K562 (cell line): ENCODE data around the gene GLYATL3. TPM values are rescaled to one million over a fixed set of nuclear protein-coding genes. Genes with fewer than 3 reads are reported as not detected.

Experiments
- GTF2F1 ChIP-seq: IDR thresholded peaks from 2 replicates; pipeline ENCODE4 v1.6.1; 2011; ENCODE audit warnings: low read depth, low read length, improper control_type of control experiment
- MAFK ChIP-seq: IDR thresholded peaks from 2 replicates; pipeline ENCODE4 v1.6.1; 2011; ENCODE audit warnings: low read length, improper control_type of control experiment
- RBM22 ChIP-seq: fragments of 200-400 bp; formaldehyde crosslinking; IDR thresholded peaks from 2 replicates; pipeline ENCODE4 v1.6.1; 2018; ENCODE audit warnings: low read length, low read depth; ENCODE audit not compliant: poor library complexity, severe bottlenecking
- ZNF121 ChIP-seq: sonication (generic); formaldehyde crosslinking; conservative IDR thresholded peaks from 2 replicates; pipeline ENCODE4 v1.8.0; 2022; ENCODE audit warnings: missing genetic modification reagents
- ZNF655 ChIP-seq: fragments of 250-450 bp; sonication (Bioruptor Pico); IDR thresholded peaks from 2 replicates; pipeline ENCODE4 v1.5.0; 2021
- polyA plus RNA-seq, 8 experiments: library from polyadenylated mRNA; depleted of rRNA in 4 of 8; stranded (reverse) in 5 of 8; unstranded in 3 of 8; fragments of >200 nt; fragmentation: Nextera tagmentation in 2 of 8; fragmentation: Illumina TruSeq in 1 of 8; extraction: Ambion mirVana in 2 of 8; extraction: Trizol in 1 of 8; gene quantifications; 2 replicates each; pipeline versions ENCODE4 v1.2.1 to v1.2.3, GENCODE V29; 2011 to 2014; ENCODE audit warnings: inconsistent platforms in 1 of 8, missing spikeins in 1 of 8
- total RNA-seq, 7 experiments: library from RNA; depleted of rRNA in 6 of 7; stranded (reverse); fragments of >200 nt in 6 of 7; fragmentation: Illumina TruSeq in 2 of 7; extraction: Trizol in 2 of 7; gene quantifications; 2 replicates each; pipeline versions ENCODE4 v1.2.1 to v1.2.3, GENCODE V29; 2011 to 2021; ENCODE audit warnings: low replicate concordance in 1 of 7
- TF ChIP-seq, protein P1 (sequence below), 2 experiments: fragments of 250-450 bp in 1 of 2; fragments of 450-650 bp in 1 of 2; sonication (Bioruptor Pico) in 1 of 2; IDR thresholded peaks; 2 replicates each; pipeline versions ENCODE4 v1.6.1 to v1.8.0; 2016 to 2021; ENCODE audit warnings: mild to moderate bottlenecking in 2 of 2, moderate library complexity in 2 of 2, missing compliant biosample characterization in 1 of 2, missing genetic modification characterization in 1 of 2
- TF ChIP-seq, protein P2 (sequence below): fragments of 450-650 bp; IDR thresholded peaks from 2 replicates; pipeline ENCODE4 v1.6.1; 2016; ENCODE audit warnings: mild to moderate bottlenecking, moderate library complexity
- TF ChIP-seq, protein P3 (sequence below), 2 experiments: fragments of 450-650 bp in 1 of 2; IDR thresholded peaks; 2 replicates each; pipeline ENCODE4 v1.6.1; 2011 to 2017; ENCODE audit warnings: low read depth in 2 of 2, antibody characterized with exemption in 1 of 2, borderline replicate concordance in 1 of 2, low read length in 1 of 2, mild to moderate bottlenecking in 1 of 2, mixed read lengths in 1 of 2; ENCODE audit not compliant: control insufficient read depth in 1 of 2

Gene GLYATL3
- total and polyA plus RNA-seq, 9 of the 15 experiments (the other 6 are each of a cell fraction or from before 2014, with no cell fraction given): not detected

- TF ChIP-seq, protein P1, sequence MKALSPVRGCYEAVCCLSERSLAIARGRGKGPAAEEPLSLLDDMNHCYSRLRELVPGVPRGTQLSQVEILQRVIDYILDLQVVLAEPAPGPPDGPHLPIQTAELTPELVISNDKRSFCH (CRISPR knock-in tag; IDR thresholded peaks at IDR 0.05): no peak
- TF ChIP-seq, protein P1 (tag; IDR thresholded peaks at IDR 0.05): no peak
- TF ChIP-seq MAFK: peak; percentile 97
- TF ChIP-seq ZNF121 (CRISPR knock-in tag): no peak
- TF ChIP-seq ZNF655 (CRISPR knock-in tag): no peak
- TF ChIP-seq, protein P2, sequence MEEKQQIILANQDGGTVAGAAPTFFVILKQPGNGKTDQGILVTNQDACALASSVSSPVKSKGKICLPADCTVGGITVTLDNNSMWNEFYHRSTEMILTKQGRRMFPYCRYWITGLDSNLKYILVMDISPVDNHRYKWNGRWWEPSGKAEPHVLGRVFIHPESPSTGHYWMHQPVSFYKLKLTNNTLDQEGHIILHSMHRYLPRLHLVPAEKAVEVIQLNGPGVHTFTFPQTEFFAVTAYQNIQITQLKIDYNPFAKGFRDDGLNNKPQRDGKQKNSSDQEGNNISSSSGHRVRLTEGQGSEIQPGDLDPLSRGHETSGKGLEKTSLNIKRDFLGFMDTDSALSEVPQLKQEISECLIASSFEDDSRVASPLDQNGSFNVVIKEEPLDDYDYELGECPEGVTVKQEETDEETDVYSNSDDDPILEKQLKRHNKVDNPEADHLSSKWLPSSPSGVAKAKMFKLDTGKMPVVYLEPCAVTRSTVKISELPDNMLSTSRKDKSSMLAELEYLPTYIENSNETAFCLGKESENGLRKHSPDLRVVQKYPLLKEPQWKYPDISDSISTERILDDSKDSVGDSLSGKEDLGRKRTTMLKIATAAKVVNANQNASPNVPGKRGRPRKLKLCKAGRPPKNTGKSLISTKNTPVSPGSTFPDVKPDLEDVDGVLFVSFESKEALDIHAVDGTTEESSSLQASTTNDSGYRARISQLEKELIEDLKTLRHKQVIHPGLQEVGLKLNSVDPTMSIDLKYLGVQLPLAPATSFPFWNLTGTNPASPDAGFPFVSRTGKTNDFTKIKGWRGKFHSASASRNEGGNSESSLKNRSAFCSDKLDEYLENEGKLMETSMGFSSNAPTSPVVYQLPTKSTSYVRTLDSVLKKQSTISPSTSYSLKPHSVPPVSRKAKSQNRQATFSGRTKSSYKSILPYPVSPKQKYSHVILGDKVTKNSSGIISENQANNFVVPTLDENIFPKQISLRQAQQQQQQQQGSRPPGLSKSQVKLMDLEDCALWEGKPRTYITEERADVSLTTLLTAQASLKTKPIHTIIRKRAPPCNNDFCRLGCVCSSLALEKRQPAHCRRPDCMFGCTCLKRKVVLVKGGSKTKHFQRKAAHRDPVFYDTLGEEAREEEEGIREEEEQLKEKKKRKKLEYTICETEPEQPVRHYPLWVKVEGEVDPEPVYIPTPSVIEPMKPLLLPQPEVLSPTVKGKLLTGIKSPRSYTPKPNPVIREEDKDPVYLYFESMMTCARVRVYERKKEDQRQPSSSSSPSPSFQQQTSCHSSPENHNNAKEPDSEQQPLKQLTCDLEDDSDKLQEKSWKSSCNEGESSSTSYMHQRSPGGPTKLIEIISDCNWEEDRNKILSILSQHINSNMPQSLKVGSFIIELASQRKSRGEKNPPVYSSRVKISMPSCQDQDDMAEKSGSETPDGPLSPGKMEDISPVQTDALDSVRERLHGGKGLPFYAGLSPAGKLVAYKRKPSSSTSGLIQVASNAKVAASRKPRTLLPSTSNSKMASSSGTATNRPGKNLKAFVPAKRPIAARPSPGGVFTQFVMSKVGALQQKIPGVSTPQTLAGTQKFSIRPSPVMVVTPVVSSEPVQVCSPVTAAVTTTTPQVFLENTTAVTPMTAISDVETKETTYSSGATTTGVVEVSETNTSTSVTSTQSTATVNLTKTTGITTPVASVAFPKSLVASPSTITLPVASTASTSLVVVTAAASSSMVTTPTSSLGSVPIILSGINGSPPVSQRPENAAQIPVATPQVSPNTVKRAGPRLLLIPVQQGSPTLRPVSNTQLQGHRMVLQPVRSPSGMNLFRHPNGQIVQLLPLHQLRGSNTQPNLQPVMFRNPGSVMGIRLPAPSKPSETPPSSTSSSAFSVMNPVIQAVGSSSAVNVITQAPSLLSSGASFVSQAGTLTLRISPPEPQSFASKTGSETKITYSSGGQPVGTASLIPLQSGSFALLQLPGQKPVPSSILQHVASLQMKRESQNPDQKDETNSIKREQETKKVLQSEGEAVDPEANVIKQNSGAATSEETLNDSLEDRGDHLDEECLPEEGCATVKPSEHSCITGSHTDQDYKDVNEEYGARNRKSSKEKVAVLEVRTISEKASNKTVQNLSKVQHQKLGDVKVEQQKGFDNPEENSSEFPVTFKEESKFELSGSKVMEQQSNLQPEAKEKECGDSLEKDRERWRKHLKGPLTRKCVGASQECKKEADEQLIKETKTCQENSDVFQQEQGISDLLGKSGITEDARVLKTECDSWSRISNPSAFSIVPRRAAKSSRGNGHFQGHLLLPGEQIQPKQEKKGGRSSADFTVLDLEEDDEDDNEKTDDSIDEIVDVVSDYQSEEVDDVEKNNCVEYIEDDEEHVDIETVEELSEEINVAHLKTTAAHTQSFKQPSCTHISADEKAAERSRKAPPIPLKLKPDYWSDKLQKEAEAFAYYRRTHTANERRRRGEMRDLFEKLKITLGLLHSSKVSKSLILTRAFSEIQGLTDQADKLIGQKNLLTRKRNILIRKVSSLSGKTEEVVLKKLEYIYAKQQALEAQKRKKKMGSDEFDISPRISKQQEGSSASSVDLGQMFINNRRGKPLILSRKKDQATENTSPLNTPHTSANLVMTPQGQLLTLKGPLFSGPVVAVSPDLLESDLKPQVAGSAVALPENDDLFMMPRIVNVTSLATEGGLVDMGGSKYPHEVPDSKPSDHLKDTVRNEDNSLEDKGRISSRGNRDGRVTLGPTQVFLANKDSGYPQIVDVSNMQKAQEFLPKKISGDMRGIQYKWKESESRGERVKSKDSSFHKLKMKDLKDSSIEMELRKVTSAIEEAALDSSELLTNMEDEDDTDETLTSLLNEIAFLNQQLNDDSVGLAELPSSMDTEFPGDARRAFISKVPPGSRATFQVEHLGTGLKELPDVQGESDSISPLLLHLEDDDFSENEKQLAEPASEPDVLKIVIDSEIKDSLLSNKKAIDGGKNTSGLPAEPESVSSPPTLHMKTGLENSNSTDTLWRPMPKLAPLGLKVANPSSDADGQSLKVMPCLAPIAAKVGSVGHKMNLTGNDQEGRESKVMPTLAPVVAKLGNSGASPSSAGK: no peak
- no peak for TF ChIP-seq GTF2F1
- TF ChIP-seq, protein P3, sequence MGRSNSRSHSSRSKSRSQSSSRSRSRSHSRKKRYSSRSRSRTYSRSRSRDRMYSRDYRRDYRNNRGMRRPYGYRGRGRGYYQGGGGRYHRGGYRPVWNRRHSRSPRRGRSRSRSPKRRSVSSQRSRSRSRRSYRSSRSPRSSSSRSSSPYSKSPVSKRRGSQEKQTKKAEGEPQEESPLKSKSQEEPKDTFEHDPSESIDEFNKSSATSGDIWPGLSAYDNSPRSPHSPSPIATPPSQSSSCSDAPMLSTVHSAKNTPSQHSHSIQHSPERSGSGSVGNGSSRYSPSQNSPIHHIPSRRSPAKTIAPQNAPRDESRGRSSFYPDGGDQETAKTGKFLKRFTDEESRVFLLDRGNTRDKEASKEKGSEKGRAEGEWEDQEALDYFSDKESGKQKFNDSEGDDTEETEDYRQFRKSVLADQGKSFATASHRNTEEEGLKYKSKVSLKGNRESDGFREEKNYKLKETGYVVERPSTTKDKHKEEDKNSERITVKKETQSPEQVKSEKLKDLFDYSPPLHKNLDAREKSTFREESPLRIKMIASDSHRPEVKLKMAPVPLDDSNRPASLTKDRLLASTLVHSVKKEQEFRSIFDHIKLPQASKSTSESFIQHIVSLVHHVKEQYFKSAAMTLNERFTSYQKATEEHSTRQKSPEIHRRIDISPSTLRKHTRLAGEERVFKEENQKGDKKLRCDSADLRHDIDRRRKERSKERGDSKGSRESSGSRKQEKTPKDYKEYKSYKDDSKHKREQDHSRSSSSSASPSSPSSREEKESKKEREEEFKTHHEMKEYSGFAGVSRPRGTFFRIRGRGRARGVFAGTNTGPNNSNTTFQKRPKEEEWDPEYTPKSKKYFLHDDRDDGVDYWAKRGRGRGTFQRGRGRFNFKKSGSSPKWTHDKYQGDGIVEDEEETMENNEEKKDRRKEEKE (IDR thresholded peaks at IDR 0.05; ENCODE audit: borderline replicate concordance in 1 of 2, control insufficient read depth in 1 of 2, low read depth in 2 of 2, low read length in 1 of 2): no peak
- no peak for TF ChIP-seq RBM22
These were observed 41.5 kb downstream of the GLYATL3 start (continued) for GRCh38 chr6:49541210-49541724.
